Measurements from ENCODE around the gene CARMIL1. TPM values are rescaled to one million over a fixed set of nuclear protein-coding genes. Genes with fewer than 3 reads are reported as not detected.

Gene CARMIL1
- total RNA-seq, 4 donors from 2014 or later = 14.9 to 23.5 (median 20.3) TPM

- no peak for DNase-seq (ENCODE audit: low spot score in 2 of 2)
- no peak overlapping the region for H3K4me3 ChIP-seq (ENCODE audit: low read depth, poor library complexity, severe bottlenecking)
- 93 to 97% methylated on average over 2 of the region's 2 CpGs for WGBS, 2 donors
- intact Hi-C loops (cut with DNase I; ENCODE audit: low total_unique reads) = no loop called here
- TF ChIP-seq POLR2A (IDR thresholded peaks at IDR 0.05) (no peak), CTCF (IDR thresholded peaks at IDR 0.05) (no peak)
These were observed 27.2 kb downstream of the CARMIL1 start for GRCh38 chr6:25306379-25306778.

- TF ChIP-seq POLR2A (IDR thresholded peaks at IDR 0.05) = no peak
- TF ChIP-seq CTCF (IDR thresholded peaks at IDR 0.05) = no peak
- no peak overlapping the region for H3K4me3 ChIP-seq (ENCODE audit: low read depth, poor library complexity, severe bottlenecking)
- 93% methylated on average over 4 of the region's 4 CpGs for WGBS, 2 donors
- intact Hi-C loops (cut with DNase I; ENCODE audit: low total_unique reads) = no loop called here
- DNase-seq (ENCODE audit: low spot score in 2 of 2) = no peak
These were observed 28.8 kb downstream of the CARMIL1 start for GRCh38 chr6:25307805-25308494.

GRCh38 chr6:25309886-25310285 lies 30.7 kb downstream of the CARMIL1 start:
- no peak for DNase-seq (ENCODE audit: low spot score in 2 of 2)
- intact Hi-C loops (cut with DNase I; ENCODE audit: low total_unique reads) = no loop called here
- TF ChIP-seq POLR2A (IDR thresholded peaks at IDR 0.05) (no peak), CTCF (IDR thresholded peaks at IDR 0.05) (no peak)
- H3K4me3 ChIP-seq (ENCODE audit: low read depth, poor library complexity, severe bottlenecking) = no peak overlapping the region
- 73 to 88% methylated on average over 7 to 8 of the region's 8 CpGs for WGBS, 2 donors

- no peak overlapping the region for H3K4me3 ChIP-seq (ENCODE audit: low read depth, poor library complexity, severe bottlenecking)
- 95 to 96% methylated on average over 1 of the region's 1 CpG for WGBS, 2 donors
- intact Hi-C loops (cut with DNase I; ENCODE audit: low total_unique reads) = no loop called here
- TF ChIP-seq POLR2A (IDR thresholded peaks at IDR 0.05) (no peak), CTCF (IDR thresholded peaks at IDR 0.05) (no peak)
- no peak for DNase-seq (ENCODE audit: low spot score in 2 of 2)
These were observed 32.2 kb downstream of the CARMIL1 start for GRCh38 chr6:25311331-25311840.

GRCh38 chr6:25312034-25312620 lies 33.0 kb downstream of the CARMIL1 start:
- TF ChIP-seq CTCF (IDR thresholded peaks at IDR 0.05) (no peak), POLR2A (IDR thresholded peaks at IDR 0.05) (no peak)
- no peak overlapping the region for H3K4me3 ChIP-seq (ENCODE audit: low read depth, poor library complexity, severe bottlenecking)
- DNase-seq (ENCODE audit: low spot score in 2 of 2) = no peak
- 9 to 28% methylated on average over 2 of the region's 2 CpGs for WGBS, 2 donors
- intact Hi-C loops (cut with DNase I; ENCODE audit: low total_unique reads) = no loop called here
